Renal pelvis (tissue), 4 donors: ENCODE data around the gene COG5. TPM values are rescaled to one million over a fixed set of nuclear protein-coding genes. Genes with fewer than 3 reads are reported as not detected.
A peak's percentile ranks its signal among the peaks of the same experiment; 100 is the strongest.
"Not testable (repeated sequence)": the region's sequence is repeated elsewhere in the genome, so short reads cannot be mapped to it uniquely, and the experiment has no call there.

Experiments used
- DNase-seq: peaks from one replicate; pipeline ENCODE4 v3.0.0-alpha.2; 2013
- polyA plus RNA-seq, 3 donors: library from polyadenylated mRNA; unstranded; fragments of 120-200 nt; gene quantifications; one replicate each; pipeline ENCODE4 v1.2.1, GENCODE V29; 2013; ENCODE audit not compliant: insufficient read length in 3 of 3

Gene COG5
- polyA plus RNA-seq, 3 donors: 29.9 to 31.4 (median 30.8) TPM

DNA sequence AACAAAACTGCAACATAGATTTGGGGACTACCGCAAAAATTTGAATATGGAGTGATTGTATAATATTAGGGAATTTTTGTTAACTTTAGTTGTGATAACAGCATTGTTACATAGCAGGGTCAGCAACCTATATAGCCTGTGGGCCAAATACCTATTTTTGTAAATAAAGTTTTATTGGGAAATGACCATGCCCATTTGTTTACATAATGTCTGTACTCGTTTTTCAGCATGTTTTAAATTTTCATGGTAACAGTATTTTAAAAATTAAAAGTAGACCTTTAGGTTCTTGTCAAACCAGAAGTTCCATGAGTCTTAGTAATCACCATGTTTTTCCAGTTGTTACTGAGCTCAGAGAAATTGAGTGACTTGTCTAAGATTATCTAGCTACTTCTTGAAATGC is 21.0 kb upstream of the COG5 start:
- no peak for DNase-seq

GRCh38 chr7:107582875-107583274 is 19.2 kb upstream of the COG5 start:
- DNase-seq: no peak

DNA sequence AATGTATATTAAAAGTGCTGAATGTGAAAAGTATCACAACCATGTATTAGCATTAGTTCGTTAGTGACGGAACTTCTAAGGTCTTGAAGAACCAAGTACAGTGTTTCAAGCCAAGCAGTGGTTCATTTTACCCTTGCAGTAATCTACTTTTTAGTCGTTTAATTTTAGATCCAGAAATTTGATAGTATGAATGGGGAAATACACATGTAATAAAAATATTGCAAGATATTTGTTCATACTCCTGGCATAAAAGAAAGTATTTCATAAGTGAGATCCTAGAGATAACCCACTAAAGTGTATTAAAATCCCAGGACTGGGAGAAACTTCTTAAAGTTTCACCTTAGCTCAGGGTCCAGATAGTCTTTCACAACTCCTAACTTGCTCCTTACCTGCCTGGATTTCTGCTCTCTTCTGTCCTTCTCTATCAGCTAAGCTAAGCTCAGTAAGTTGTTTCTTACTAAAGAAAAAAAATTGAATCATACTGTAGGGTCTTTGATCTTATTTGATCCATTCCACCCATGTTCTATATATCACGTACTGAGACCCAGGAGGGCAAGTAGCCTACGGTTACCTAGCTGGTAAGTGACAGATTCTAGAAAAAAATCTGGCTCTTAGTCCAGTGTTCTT is 17.8 kb upstream of the COG5 start:
- no peak for DNase-seq

DNA sequence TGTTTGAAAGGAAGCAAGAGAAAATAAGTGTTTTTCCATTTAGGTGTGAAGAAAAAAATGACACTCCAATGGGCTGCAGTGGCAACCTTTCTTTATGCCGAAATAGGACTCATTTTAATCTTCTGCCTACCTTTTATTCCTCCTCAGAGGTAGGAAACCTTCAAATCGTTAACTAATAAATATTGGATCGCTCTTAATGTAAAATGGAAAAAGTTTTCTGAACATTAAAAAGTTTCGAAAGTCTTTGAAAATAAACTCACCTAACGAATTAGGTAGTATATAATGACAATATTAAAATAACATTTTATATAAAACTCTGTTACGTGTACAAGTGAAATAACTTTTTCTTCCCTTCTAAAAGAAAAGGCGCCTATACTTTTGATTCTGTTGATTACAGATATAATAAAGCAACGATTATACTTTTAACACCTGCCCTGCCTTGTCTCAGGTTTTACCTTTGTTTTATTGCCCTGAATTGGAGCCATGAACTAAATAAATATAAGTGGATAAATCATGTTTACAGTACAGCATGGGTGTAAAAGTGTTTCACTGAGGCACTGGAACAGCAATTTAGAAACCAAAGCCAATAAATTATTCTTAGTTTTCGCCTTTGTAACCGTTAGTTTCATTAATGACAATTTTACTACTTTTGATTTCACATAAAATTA is 17.1 kb upstream of the COG5 start:
- no peak for DNase-seq

GRCh38 chr7:107579885-107580715 is 16.4 kb upstream of the COG5 start, which contains the start of gene BCAP29:
Gene BCAP29 (plus strand): TSS chr7:107580246. CDS start chr7:107580773, 527 bp downstream.
- DNase-seq: peak; percentile 62

DNA sequence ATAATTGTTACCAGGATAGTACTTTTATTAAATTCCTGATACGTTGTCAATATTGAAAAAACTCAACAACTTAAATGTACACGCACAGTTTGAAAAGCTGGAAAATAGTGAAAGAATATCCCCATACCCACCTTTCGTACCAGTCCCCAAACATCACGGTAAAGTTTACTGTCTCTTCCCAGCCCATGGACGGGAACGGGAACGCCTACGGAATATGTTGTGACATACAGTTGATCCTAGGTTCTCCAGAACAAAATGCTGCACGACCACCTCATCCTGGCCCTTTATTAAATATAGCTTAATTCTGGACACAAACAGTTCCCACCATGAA is 15.8 kb upstream of the COG5 start:
- DNase-seq: no peak

DNA sequence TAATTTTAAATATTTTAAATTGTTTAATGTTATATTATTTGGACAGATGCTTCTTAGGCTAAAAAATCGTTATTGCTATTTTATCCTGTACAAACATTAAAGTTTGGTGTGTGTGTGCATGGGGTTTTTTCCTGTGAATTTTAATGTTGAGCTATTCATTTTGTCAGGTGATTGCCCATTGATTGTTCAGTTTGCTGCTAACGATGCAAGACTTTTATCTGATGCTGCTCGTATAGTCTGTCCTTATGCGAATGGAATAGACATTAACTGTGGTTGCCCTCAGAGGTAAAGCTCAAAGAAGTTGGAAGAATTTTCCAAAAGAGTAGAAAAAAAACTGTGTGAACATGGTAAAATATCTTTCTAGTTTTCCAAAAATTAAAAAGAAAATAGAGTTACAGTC is 9.8 kb upstream of the COG5 start:
- no peak for DNase-seq

- no peak for DNase-seq
These were observed 6.6 kb upstream of the COG5 start for GRCh38 chr7:107570298-107570697.

DNA sequence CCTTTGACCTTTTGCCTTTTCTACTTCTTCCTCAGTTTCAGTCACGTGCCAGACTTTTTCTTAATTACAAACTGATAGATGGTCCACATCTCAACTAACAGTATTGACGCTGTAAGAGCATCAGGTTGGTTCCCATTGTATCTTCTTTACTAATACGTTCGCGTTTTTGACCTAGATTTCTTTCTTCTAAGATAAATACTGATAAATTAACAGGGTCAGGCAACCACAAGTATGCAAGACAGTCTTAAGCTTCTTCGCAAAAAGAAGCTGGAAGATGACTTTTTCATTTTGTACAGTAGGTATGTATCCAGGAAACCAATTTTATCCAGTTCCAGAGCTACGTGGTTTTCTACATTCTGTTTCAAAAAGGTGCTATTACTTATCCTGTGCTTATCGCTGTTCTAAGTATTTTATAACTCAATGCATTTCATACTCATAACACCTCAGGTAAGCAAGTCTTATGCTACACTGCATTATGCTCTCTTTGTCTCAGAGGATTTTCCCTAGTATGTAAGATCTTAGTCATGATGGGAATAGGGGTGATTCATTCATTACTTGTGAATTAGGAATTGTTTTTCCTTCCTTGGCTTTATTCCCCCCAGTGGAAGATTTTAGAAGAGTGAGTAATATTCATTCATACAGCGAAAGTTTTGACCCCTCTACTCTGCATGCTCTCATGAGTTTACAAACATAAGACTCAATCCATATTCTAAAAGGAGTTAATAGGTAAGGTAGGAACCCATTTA is 1.0 kb upstream of the COG5 start:
- no peak for DNase-seq

- DNase-seq: peak; percentile 69
These were observed 492 bp downstream of the COG5 start for GRCh38 chr7:107563081-107563774.

- no peak for DNase-seq
These were observed 2.7 kb downstream of the COG5 start for GRCh38 chr7:107560898-107561516.

DNA sequence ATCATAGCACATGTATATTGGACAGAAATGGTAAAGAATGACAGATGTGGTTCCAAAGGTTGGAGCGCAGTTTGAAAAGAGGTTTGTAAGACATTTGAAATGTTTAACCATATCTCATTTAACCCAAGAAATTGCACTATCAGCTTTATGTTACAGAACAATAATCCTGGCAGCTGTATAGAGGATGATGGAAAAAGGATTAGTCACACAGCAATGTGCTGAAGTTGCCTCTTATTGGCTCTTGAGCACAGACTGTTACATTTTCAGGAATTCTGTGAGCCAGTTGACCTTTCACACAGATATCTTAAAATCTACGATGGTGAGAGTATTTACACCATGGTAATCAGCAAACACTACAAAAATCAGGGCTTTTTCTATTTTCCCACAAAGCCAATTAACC is 3.9 kb downstream of the COG5 start:
- DNase-seq: no peak

GRCh38 chr7:107555893-107556292 is 7.8 kb downstream of the COG5 start:
- DNase-seq: no peak

- no peak for DNase-seq
These were observed 11.8 kb downstream of the COG5 start for GRCh38 chr7:107551936-107552335.

GRCh38 chr7:107544848-107545591 is 18.7 kb downstream of the COG5 start:
- no peak for DNase-seq

DNA sequence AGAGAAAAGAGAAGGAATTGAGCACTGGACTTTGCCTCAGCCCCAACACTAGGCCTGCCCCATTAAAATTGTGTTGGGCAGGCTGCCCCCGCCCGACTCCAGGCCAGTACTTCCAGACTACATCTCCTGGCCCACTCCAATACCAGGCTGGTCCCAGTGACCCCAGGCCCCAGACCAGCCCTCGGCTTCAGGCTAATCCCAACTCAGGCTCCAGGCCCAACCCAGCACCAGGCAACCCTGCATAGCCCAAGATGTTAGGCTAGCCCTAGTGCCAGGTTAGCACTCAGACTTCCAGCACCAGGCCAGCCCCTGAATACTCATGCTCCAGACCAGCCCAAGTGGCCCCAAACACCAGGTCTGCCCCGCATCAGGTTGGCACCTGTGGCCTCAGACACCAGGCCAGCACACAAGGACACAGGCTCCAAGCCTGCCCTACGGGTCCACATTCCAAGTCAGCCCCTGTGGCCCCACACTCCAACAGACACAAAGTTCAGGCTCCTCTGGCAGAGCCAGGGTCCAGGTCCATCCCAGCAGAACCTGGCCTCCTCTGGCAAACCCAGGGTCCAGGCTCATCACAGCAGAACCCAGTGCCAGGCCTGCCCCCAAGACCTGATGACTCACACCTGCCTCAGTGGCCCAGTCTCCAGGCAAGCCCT is 20.3 kb downstream of the COG5 start:
- DNase-seq: no peak

DNA sequence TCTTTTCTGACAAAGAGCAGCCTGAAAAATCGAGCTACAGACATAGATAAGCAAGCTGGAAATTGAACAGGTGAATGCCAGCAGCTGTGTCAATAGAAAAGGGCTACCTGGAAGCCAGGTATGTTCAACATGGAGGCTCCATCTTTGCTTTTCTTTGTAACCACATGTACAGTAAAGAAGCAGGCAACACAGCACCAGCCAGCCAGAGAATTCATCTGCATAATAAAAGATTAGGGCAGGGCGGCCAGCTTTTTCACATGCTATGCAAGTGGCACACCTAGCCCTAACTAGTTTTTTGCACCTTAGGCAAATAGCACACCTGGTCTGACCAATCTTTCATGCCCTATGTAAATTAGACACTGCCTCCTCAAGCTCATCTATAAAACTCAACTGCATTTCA is 25.7 kb downstream of the COG5 start:
- no peak for DNase-seq

DNA sequence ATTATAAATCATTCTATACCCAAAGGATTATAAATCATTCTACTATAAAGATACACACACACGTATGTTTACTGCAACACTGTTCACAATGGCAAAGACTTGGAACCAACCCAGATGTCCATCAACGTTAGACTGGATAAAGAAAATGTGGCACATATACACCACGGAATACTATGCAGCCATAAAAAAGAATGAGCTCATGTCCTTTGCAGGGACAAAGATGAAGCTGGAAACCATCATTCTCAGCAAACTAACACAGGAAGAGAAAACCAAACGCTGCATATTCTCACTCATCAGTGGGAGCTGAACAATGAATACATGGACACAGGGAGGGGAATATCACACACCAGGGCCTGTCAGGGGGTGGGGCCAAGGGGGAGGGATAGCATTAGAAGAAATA is 26.5 kb downstream of the COG5 start:
- not testable (repeated sequence) for DNase-seq

- no peak for DNase-seq
These were observed 29.6 kb downstream of the COG5 start for GRCh38 chr7:107534139-107534538.

GRCh38 chr7:107530751-107531150 is 33.0 kb downstream of the COG5 start:
- no peak for DNase-seq
